NCI-H2107 (cell line): Measurements from ENCODE around the gene FAM184A.

Experiments
- DNase-seq: peaks from one replicate; lab custom pipeline; 2025; lab: John Stamatoyannopoulos, UW

The FAM184A gene

DNA sequence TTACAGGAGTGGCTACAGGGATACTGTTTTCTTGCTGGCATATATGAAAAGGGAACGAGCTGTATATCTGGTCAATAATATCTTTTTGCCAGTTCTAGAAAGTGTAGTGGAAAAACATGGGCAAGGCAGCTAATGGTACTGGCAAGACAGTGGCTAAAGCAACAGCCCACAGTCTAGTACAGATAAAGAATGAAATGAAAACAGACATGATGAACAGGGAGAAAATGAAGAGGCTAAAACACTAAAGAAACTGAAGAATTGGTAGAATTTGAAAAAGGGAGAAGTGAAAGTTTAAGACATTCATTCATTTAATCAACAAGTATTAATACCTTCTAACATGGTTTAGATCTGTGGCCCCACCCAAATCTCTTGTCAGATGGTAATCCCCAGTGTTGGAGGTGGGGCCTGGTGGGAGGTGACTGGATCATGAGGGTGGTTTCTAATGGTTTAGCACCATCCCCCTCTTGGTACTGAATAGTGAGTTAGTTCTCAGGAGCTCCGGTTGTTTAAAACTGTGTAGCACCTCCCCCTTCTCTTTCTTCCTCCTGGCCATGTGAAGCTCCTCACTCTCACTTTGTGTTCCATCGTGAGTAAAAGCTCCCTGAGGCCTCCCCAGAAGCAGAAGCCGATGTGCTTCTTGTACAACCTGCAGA lies 18.1 kb downstream of the FAM184A start:
- no peak for DNase-seq

GRCh38 chr6:119055069-119055468 lies 23.4 kb downstream of the FAM184A start:
- DNase-seq: no peak

GRCh38 chr6:119052987-119053386 lies 25.5 kb downstream of the FAM184A start:
- DNase-seq: no peak

DNA sequence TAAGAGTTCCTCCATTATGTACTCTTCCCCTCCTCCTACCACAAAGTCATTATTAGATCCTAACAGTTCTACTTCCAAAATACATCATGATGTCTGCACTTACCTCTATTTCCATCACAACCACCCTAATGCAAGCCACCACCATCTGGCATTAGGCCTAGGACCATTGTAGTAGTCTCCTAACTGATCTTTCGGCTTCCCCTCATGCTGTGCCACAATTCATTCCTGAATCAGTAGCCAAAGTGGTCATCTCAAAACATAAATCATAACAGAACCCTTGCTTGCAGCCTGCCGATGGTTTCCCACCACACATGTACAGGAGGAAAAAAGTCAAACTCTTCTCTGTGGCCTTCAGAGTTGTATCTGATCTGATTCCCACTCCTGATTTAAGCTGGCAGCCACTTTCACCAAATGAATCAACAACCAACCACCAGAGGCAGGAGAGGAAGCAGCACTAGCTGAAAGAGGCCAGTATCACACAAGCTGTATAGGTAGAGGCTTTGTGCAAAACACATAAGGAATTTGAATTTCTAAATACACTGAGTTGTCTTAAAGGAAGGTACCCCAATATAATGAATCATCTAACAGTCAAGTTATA lies 26.1 kb downstream of the FAM184A start:
- no peak for DNase-seq

- DNase-seq: no peak
Measured at GRCh38 chr6:119044255-119044654, 34.2 kb downstream of the FAM184A start.

DNA sequence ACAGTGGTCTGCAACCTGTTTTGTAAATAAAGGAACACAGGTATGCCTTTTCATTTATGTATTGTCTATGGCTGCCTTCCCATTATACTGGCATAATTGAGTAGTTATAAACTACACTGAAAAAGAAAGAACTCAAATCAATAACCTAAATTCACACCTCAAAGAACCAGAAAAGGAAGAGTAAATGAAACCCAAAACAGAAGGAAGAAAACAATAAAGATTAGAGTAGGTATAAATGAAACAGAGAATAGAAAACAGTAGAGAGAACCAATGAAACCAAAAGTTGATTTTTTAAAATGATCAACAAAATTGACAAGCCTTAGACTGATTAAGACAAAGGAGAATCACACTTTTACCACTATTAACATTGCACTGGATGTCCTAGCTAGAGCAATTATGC lies 34.7 kb downstream of the FAM184A start:
- DNase-seq: no peak

- DNase-seq: no peak
Measured at GRCh38 chr6:119043265-119043664, 35.2 kb downstream of the FAM184A start.

- no peak for DNase-seq
Measured at GRCh38 chr6:119040636-119041035, 37.8 kb downstream of the FAM184A start.

DNA sequence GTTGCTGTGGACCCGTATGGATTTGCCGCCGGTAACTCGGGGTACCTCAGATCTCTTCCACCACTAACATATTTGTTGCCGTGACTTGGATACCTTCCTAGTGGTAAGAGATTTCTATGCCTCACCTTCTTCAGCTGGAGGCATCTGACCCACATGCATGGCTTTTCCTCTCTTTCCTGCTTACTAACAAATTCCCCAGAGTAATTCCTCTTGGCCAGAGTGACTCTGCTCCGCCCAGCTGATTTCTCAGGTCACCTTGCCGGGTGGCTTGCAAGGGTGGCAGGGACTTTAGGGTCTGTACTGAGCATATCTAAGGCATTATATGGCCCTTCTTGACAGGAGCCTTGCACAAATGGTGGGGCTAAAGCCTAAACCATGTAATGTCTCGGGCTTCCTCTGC lies 38.2 kb downstream of the FAM184A start:
- no peak for DNase-seq

DNA sequence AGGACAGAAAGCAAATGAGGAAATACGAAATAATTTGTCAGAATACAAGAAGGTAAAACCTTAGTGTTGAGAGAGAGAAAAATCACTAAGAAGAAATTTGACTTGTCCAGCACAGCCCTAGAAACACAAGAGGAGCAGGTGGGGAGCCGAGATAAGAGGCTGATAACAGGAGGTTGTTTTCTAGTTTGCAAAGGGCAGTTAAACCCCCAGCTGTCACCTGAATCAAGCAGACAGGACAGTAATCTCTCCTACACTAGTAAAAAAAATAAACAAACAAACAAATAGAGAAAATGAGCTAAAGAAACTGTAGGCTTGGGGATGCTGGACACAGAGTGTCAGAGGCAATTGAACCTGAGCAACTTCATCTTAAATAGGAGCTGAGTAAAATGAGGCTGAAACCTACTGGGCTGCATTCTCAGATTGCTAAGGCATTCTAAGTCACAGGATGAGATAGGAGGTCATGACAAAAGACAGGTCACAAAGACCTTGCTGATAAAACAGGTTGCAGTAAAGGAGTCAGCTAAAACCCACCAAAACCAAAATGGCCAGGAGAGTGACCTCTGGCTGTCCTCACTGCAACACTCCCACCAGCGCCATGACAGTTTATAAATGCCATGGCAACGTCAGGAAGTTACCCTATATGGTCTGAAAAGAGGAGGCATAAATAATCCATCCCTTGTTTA lies 40.4 kb downstream of the FAM184A start:
- DNase-seq: no peak

DNA sequence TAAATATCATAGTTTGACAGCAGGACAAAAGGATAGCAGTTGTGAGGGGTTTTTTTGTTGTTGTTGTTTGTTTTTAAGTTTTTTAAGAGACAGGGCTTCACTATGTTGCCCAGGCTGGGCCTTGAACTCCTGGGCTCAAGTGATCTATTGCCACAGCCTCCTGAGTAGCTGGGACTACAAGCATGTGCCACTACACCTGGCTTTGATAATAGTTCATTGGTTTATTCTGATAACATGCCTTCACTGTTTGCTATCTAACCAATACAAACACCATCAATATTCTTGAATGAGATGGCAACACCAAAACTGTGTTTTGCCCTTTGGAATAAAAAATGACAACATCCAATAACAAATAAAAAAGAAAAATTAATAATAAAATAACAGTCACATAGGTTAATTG lies 41.2 kb downstream of the FAM184A start:
- no peak for DNase-seq

DNA sequence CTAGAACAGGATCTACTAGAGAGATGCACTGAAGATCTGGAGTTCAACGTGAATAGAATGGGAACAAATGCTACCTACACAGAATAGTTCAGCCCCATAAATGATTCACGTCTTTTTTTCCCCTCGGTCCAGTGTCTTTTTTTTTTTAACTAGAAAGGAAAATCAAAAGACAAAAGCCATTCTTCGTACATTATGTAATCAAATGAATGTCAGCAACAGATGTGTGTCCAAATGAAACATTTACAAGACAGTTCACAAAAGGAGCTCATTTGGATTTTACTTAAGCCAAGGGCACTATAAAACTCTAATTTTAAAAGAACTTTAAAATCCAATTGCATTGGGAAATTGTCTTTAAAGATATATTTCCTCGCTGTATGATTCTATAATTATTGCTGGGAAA lies 42.4 kb downstream of the FAM184A start:
- DNase-seq: no peak

- DNase-seq: no peak
Measured at GRCh38 chr6:119035459-119035858, 43.0 kb downstream of the FAM184A start.

GRCh38 chr6:119034827-119035458 lies 43.5 kb downstream of the FAM184A start:
- no peak for DNase-seq

DNA sequence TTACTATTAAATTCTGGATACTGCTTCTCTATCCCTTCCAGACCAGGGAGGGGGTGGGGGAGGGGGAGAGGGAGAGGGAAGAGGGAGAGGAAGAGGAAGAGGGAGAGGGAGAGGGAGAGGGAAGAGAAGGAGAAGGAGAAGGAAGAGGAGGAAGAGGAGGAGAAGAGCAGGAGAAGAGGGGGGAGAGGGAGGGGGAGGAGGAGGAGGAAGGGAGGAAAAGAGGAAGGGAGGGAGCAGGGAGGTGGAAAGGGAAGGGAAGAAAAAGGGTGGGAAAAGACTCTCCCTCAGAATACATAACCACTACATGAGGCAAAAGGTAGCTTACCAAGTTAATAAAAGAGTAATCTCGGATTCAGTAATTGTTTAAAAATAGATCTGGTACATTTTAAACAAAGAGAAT lies 46.0 kb downstream of the FAM184A start:
- DNase-seq: no peak

DNA sequence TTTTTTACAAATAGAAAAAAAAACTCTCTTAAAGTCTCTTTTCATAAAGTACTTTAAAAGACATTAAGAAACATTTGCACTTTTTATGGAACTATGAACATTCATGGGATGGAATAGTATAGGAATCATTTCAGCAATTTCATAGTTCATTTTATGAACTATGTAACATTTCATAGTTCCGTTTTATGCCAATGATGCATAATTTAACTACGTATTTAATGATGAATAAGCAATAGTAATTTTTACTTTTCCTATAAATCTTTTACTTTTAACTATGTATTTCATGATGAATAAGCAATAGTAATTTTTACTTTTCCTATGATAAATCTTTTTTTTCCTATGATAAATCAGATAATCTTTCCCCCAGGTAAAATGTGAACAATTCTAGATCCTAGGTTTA lies 47.7 kb downstream of the FAM184A start:
- DNase-seq: no peak

DNA sequence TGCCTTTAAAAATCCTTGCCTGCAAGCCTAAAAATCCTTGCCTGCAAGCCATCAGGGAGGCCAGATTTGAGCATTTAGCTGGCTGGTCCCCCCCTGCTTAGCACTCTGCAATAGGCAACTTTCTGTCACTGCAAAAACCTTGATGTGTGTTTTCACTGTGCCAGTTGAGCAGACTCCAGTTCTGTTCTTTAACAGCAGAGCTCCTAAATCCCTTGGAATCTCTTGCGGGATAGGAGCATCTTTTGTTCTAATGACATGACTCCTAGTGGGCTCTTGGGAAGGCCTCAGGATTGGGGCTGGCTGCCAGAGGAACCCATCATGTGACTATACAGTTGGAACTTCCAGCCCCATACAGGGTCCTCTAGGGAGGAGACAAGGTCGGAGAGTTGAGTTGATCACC lies 50.4 kb downstream of the FAM184A start:
- DNase-seq: no peak

- DNase-seq: no peak
Measured at GRCh38 chr6:119027465-119027864, 51.0 kb downstream of the FAM184A start.

DNA sequence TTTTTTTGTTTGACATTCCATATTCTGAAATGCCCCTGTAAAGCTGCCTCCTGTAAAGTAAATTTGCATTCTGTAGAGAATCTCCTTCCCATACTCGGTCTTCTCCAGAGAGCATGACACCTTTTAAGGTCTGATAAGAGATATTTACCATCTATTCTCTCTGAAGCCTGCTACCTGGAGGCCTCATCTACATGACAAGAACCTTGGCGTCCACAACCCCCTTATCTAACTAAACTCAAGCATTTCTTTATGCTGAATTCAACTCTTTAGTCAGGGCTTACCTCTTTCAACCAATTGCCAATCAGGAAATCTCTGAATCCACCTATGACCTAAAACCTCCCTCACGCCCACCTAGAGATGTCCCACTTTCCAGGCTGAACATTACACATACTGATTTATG lies 51.6 kb downstream of the FAM184A start:
- DNase-seq: no peak

DNA sequence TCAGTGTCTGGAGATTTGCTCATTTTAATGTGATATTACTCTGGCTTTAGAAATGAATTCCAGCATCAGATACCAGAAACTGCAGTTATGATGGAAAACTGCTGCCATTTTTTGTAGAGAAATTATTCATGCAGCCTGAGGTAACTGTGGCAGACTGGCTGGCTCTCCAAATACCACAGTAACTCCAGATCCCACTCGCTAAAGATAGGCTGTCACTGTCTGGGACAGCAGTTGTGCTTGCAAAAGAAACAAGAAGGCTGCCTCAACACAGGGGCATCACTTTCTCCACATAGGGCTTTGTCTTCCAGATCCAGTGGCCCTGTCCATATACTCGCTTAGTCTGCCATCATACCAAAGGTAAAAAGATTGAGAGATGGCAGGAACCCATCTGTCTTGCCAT lies 52.7 kb downstream of the FAM184A start:
- DNase-seq: no peak

DNA sequence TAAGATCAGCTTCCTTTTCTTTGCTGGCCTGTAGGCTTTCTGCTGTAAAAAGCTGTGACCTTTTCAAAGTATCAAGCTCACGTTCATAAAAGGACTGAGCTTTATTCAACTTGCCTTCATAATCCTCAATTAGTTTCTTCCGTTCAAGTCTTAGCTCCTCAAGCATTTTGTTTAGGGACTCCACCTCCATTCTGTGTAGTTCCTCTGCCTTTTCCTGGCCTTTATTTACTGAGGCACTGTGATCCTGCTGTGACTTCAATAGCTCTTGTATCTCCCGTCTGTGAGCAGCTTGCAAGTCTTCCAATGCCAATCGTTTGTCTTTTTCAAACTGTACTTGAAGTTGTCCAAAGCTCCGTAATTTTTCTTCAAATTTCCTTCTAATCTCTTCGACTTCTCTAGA lies 54.4 kb downstream of the FAM184A start:
- no peak for DNase-seq

GRCh38 chr6:119022796-119023195 lies 55.7 kb downstream of the FAM184A start:
- DNase-seq: no peak
